Cardiac septum (tissue), 1 donor: ENCODE measurements around the gene PCDHAC1. TPM values are rescaled to one million over a fixed set of nuclear protein-coding genes. Genes with fewer than 3 reads are reported as not detected.
"Not testable (repeated sequence)": the region's sequence is repeated elsewhere in the genome, so short reads cannot be mapped to it uniquely, and the experiment has no call there.

Experiments used
- DNase-seq: peaks from one replicate; pipeline ENCODE4 v3.0.0-alpha.2; 2020; ENCODE audit warnings: low spot score
- intact Hi-C: fragments of 100-400 bp; cut with DNase I; formaldehyde crosslinking; loops from one replicate; pipeline ENCODE4 v1.14.0; 2022
- long read RNA-seq: library from polyadenylated mRNA; unstranded; transcript quantifications from one replicate; pipeline ENCODE4 v2.0.0, GENCODE V29; 2021
- total RNA-seq: library from RNA; stranded (reverse); fragmentation: NEBNext Ultra II Directional; extraction: Animal tissue kit (Norgen Biotek cat#: 25700); gene quantifications from one replicate; pipeline ENCODE4 v1.2.1, GENCODE V29; 2021
- donor health status: DM: no; HTN: no; CAD: no.

PCDHAC1 gene
- total RNA-seq = 0.19 TPM
- long read RNA-seq, partial matches to known transcripts = 0 of 1 reads
- long read RNA-seq, other reads (novel, unspliced or antisense) = 1 of 1 reads

GRCh38 chr5:140925806-140926442 is at the start of gene PCDHAC1:
Gene PCDHAC1, plus strand, starts transcription at chr5:140926299. Its CDS starts 594 bp downstream, at chr5:140926893.
- intact Hi-C loops = loop anchor here (2.0 kb wide), 1 partner anchor 113 kb away; no protein-coding TSS in a partner anchor
- DNase-seq = no peak

- DNase-seq, intact Hi-C loops: not testable (repeated sequence)
Observed at GRCh38 chr5:140876541-140877261, 49.4 kb upstream of the PCDHAC1 start.

DNA sequence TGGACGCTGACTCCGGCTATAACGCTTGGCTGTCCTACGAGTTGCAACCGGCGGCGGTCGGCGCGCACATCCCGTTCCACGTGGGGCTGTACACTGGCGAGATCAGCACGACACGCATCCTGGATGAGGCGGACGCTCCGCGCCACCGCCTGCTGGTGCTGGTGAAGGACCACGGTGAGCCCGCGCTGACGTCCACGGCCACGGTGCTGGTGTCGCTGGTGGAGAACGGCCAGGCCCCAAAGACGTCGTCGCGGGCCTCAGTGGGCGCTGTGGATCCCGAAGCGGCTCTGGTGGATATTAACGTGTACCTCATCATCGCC is 48.9 kb upstream of the PCDHAC1 start:
- intact Hi-C loops = no loop called here
- DNase-seq = no peak

GRCh38 chr5:140881889-140882590 is 44.1 kb upstream of the PCDHAC1 start, which contains the start of gene PCDHA13:
Gene PCDHA13, plus strand, starts transcription at chr5:140882124. Its CDS starts 145 bp downstream, at chr5:140882269.
- DNase-seq = no peak
- intact Hi-C loops = loop anchor here (5.0 kb wide), 1 partner anchor 160 kb away; no protein-coding TSS in a partner anchor

DNA sequence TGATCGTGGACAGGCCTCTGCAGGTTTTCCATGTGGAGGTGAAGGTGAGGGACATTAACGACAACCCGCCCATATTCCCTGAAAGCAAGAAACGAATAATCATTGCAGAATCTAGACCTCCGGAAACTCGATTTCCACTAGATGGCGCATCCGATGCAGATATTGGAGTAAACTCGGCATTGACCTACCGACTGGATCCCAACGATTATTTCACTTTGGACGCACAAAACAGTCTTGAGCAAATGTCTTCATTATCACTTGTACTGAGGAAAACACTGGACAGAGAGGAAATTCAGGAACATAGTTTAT is 43.6 kb upstream of the PCDHAC1 start:
- intact Hi-C loops = loop anchor here (5.0 kb wide), 1 partner anchor 160 kb away; no protein-coding TSS in a partner anchor
- DNase-seq = no peak

DNA sequence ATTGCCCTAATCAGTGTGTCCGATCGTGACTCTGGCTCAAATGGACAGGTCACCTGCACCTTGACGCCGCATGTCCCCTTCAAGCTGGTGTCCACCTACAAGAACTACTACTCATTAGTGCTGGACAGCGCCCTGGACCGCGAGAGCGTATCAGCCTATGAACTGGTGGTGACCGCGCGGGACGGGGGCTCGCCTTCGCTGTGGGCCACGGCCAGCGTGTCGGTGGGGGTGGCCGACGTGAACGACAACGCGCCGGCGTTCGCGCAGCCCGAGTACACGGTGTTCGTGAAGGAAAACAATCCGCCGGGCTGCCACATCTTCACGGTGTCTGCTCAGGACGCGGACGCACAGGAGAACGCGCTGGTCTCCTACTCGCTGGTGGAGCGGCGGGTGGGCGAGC is 42.7 kb upstream of the PCDHAC1 start:
- intact Hi-C loops = loop anchor here (5.0 kb wide), 1 partner anchor 159 kb away; no protein-coding TSS in a partner anchor

DNA sequence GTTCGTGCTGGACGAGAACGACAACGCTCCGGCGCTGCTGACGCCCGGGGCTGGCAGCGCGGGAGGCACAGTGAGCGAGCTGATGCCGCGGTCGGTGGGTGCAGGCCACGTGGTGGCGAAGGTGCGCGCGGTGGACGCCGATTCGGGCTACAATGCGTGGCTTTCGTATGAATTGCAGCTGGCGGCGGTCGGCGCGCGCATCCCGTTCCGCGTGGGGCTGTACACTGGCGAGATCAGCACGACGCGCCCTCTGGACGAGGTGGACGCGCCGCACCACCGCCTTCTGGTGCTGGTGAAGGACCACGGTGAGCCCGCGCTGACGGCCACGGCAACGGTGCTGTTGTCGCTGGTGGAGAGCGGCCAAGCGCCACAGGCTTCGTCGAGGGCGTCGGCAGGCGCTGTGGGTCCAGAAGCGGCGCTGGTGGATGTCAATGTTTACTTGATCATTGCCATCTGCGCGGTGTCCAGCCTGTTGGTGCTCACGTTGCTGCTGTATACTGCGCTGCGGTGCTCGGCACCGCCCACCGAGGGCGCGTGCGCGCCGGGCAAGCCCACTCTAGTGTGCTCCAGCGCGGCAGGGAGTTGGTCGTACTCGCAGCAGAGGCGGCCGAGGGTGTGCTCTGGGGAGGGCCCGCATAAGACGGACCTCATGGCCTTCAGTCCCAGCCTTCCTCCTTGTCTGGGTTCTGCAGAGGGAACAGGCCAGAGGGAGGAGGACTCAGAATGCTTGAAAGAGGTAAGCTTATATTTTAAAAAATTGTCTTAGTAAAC is 42.0 kb upstream of the PCDHAC1 start:
- DNase-seq = no peak
- intact Hi-C loops = loop anchor here (5.0 kb wide), 1 partner anchor 158 kb away; no protein-coding TSS in a partner anchor

More for the DNA sequence above, 42.7 kb upstream of the PCDHAC1 start:
- no peak for DNase-seq

- intact Hi-C loops = no loop called here
- no peak for DNase-seq
Observed at GRCh38 chr5:140916325-140916724, 9.8 kb upstream of the PCDHAC1 start.

DNA sequence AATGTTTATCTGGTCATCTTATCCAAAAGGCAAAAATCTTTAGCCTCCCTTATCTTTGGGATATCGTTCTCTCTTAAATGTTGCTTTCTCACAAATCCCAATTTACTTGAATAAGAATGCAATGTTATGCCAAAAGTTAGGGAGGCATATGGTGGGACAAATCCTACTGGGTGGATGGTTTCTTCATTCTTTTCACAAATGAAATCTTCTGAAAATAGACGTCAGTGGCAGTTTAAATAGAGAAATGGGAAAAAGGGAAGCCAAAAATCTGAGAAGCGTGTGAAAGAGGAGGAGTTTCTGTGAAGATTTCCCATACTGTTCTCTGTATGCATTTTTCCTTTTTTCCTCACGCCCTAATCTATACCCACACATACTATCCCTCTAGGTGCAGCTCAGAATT is 2.5 kb upstream of the PCDHAC1 start:
- intact Hi-C loops = no loop called here
- DNase-seq = no peak

- no peak for DNase-seq
- intact Hi-C loops = loop anchor here (2.0 kb wide), 1 partner anchor 112 kb away; no protein-coding TSS in a partner anchor
Observed at GRCh38 chr5:140926443-140927227, 536 bp downstream of the PCDHAC1 start.

DNA sequence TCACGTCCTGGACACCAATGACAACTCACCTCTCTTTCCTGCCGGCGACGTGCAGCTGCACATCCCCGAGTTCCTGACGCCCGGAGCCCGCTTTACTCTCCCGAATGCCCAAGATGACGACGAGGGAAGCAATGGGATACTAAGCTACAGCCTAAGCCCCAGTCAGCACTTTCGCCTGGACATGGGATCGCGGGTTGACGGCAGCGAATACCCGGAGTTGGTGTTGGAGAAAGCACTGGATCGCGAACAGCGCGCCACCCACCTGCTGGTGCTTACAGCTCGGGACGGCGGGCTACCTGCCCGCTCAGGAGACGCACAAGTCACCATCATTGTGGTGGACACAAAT is 1.1 kb downstream of the PCDHAC1 start:
- intact Hi-C loops = loop anchor here (2.0 kb wide), 1 partner anchor 112 kb away; no protein-coding TSS in a partner anchor
- DNase-seq = no peak

GRCh38 chr5:140934964-140935606 is 9.0 kb downstream of the PCDHAC1 start:
- no peak for DNase-seq
- intact Hi-C loops = no loop called here

DNA sequence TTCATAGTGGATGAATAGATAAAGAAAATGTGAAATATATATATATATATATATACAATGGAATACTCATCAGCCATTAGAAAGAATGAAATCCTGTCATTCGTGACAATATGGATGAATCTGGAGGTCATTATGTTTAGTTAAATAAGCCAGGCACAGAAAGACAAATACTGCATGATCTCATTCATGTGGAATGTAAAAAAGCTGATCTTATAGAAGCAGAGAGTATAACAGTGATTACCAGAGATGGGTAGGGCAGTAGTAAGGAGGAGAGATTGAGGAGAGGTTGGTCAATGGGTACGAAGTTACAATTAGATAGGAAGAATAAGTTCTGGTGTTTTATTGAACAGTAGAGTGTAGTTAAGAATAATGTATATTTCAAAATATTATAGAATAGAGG is 20.5 kb downstream of the PCDHAC1 start:
- intact Hi-C loops = no loop called here
- DNase-seq = no peak

DNA sequence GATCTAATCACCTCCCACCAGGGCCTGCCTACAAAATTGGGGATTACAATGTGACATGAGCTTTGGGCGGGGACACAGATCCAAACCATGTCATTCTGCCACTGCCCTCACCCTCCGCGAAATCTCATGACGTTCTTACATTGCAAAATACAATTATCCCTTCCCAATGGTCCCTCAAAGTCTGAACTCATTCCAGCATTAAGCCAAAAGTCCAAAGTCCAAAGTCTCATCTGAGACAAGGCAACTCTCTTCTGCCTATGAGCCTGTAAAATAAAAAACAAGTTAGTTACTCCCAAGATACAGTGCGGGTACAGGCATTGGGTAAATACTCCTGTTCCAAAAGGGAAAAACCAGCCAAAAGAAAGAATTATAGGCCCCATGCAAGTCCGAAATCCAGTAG is 25.5 kb downstream of the PCDHAC1 start:
- intact Hi-C loops = no loop called here
- no peak for DNase-seq

GRCh38 chr5:140953234-140953633 is 27.1 kb downstream of the PCDHAC1 start:
- DNase-seq = no peak
- intact Hi-C loops = no loop called here

DNA sequence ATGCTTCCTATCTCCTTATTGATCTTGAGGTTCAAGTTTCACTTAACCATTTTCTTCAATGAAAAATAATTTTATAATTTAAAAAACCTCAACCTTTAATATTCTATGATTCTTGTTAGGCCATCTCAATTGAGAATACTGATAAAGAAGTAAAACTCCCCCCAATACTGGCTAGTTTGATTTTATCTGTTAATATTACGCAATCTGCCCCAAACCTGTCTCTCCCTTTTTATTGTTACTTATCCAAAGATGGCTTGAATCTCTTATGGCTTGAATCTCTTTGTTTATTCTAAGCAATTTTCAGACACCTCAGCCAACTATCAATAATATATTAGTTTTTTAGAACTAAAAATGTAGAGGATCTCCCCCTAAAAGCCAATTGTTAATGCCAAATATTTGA is 36.1 kb downstream of the PCDHAC1 start:
- intact Hi-C loops = no loop called here
- no peak for DNase-seq

DNA sequence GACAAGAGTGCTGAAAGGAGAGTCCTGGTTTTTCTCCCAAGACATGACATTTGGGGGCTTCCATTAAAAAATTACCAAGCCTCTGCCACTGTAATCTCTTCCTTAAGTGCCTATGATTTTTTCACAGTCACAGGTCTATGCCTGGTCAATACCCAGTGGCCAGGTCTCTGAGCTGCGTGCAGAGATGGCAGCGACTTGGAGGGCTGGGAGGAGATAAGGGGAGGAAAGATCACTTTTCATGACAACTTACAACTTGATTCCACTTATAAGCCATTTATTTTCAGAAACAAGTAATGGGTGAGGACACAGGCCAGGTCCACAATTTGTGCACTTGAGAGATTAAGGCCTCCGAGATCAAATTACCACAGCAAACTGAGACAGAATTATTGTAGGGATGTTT is 38.3 kb downstream of the PCDHAC1 start:
- intact Hi-C loops = no loop called here
- no peak for DNase-seq

GRCh38 chr5:140965905-140966292 is 39.8 kb downstream of the PCDHAC1 start:
- no peak for DNase-seq

More at GRCh38 chr5:140965905-140966292, 39.8 kb downstream of the PCDHAC1 start:
- intact Hi-C loops = no loop called here
